MV-4-11 (cell line): Measurements from ENCODE around the gene KCTD16.
A peak's percentile ranks its signal among the peaks of the same experiment; 100 is the strongest.

Experiments used
- DNase-seq: peaks from one replicate; lab custom pipeline; 2025; lab: John Stamatoyannopoulos, UW

KCTD16 gene

DNA sequence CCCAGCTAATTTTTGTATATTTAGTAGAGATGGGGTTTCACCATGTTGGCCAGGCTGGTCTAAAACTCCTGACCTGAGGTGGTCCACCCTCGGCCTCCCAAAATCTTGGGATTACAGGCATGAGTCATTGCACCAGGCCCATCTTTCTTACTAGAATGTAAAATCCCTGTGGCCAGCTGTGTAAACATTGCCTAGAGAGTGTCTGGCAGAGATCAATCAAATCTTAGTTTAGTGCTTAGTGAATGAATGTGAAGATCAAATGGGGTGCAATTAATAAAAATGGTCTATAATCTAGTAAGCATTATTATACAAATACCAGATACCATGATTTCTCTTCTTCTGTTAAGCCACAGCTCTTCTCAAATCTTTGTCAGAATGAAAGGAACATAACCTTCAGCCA lies 289.9 kb downstream of the KCTD16 start:
- no peak for DNase-seq

DNA sequence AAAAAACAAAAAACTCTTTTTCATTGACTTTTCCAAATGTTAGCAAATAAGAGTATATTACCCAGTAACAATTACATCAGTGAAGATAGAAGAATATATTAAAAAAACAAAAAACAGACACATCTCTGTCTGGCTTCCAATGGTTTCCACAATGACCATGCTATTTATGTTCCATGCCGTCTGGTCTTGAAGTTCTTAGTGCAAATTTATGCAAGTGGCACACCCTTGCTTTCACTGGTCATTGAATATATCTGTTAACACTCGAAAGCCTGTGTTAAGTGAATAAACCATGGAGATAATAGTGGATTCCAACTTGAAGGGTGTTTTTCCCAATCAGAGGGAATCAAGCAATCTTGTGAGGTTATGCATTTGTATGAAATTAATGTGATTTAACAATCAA lies 291.9 kb downstream of the KCTD16 start:
- DNase-seq, result no peak

DNA sequence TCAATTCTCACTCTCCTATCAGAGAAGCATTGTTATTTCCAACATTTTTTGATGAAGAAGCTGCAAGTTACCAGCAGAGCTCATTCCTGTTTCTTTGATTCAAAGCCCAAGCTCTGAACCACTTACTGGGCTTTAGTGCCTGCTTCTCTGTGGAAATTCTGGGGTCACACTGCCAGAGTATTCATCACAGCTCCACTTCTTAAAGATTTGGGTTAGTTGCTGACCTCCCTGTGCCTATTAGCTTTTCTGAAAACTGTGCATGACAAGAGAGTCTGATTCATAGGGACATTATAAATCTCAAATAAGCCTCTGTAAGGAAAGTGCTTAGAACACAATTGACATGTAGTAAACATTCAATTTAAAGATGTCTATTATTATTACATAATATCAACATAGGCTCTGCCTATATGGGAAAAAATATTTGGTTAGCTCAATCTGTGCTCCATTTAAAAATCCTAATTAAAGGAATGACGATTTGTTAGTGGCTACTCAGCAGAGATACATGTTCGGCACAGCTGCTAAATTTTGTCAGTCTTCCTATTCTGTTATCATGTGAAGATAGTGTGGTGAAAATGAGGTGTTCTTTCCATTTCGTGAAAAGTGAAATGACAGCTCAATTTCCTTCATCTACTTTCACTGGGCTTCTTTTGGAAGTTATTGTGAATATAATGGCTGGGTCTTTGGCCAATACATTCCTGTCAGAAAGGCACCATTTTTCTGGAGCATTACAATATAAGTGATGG lies 293.0 kb downstream of the KCTD16 start:
- no peak for DNase-seq

DNA sequence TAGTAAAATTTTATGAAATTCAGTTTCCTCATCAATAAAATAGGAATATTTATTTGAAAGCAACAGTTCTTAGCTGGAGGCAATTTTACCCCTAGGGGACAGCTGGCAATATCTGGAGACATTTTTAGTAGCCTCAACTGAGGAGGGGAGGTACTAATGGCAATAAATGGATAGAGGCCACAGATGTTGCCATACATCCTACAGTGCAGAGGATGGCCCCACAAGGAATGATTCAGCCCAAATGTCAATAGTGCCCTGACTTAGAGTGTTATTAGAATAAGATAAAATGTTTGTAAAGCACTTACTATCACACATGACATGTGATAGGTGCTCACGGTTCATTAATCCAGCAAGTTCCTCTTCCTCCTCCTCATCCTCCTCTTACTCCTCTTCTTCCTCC lies 293.6 kb downstream of the KCTD16 start:
- DNase-seq, result no peak

DNA sequence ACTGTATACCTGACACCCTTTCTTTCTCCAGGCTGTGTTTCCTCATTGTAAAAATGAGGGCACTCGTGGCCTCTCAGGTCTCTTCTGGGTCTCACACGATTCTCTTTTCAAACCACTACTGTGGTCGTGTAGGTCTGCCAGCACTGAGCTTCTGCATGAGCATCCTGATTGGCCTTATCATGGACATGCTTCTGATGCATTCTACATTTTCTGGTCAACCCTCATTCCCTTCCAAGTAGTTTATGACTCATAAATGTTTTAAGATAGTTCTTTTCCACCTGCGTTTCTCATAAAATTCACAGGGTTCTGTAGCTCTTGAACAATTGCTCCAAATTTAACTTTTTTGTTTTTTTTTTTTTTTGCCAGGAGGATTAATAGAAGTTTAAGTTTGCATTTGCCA lies 294.8 kb downstream of the KCTD16 start:
- DNase-seq, result no peak

DNA sequence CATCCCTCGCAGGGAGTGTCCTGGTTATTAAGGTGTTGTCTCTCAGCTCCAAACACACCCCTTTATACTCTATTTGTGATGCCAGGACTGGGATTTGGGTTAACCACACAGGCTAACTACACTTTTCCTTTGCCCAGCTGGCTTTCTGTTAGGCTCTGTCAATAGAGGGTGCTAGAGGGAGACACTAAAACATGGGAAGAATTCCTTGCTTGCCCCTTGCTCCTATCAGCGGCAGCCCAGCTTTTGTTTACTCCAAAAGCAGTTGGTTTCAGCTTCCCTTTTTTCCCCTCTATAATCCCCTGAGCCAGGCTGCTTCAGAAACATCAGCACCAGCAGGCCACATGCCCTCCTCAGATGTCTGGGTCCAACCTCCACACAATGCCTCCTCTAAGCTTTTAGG lies 297.1 kb downstream of the KCTD16 start:
- DNase-seq, result peak; percentile 48

DNA sequence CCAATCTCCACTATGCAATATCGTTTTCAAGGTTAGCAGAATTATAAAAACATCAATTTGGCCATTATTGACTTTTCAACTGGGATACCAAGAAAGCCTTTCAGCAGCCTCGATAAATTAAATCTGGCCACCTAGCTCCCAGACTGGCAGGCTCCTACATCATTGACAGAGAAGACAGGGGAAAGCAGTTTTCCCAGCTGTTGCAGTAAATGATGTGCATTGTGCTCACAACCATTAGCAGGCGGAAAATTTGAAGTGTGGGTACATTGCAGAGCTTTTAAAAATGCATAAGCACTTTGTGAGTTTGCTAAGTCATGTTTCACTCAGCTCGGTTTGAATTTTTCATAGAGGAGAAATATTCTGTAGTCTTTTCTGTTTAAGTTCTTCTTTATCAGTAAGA lies 297.9 kb downstream of the KCTD16 start:
- no peak for DNase-seq

DNA sequence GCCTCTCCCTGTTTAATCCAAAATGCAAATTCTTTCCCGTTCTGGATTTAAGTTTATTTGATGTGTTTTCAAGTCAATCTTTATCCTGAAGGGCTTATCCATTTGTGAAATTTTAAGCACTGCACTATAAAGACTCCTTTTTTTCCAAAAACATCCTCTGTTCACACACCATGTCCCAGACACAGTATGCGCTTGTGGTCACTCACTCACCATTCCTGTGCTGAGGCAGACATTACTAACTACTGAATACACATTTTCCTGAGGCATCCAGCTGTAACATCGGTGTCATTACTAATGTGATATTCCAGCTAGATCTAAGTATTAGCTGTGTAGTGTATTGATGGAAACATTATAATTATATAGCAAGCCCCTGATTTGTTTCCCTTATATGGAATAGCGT lies 298.4 kb downstream of the KCTD16 start:
- DNase-seq, result no peak

DNA sequence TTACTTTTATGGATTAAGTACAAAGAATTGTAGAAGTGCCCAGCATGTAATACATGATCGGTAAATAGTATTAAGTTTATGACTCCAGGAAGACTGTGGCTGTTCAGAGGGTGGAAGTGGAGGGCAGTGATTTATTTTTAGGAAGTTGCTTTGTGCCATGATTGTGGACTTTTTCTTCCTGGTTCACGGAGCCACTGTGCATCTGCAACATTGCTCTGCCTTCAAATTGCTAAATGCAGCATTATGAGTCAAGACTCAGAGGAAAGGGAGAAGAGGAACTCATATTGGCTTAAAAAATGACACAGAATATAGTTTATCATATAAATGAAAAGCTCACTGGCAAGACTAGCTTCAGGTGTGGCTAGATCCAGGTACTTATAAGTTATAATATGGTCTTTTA lies 301.5 kb downstream of the KCTD16 start:
- no peak for DNase-seq

DNA sequence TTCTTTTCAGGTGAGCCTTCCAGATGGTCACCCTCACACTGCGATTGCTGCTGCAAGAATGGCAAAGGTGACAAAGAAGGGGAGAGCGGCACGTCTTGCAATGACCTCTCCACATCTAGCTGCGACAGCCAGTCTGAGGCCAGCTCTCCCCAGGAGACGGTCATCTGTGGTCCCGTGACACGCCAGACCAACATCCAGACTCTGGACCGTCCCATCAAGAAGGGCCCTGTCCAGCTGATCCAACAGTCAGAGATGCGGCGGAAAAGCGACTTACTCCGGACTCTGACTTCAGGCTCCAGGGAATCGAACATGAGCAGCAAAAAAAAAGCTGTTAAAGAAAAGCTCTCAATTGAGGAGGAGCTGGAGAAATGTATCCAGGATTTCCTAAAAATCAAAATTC lies 303.0 kb downstream of the KCTD16 start:
- no peak for DNase-seq

DNA sequence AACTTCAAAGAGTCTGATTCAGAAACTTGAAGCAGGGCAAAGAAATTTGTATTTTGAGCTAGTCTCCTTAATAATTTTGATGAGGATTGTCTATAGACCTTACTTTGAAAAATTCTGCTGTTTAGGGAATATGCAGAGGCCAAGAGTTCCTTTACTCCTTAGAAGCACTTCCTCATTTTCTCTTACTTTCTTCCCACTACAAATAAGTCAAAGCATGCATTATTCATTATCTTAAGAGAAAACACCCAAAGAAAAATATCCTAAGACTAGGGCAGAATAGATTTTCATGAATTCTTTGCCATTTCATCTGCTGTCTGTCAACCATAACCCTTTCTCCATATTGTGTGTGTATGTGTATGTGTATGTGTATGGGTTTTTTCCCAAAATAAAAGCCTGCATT lies 307.9 kb downstream of the KCTD16 start:
- peak; percentile 11 for DNase-seq

DNA sequence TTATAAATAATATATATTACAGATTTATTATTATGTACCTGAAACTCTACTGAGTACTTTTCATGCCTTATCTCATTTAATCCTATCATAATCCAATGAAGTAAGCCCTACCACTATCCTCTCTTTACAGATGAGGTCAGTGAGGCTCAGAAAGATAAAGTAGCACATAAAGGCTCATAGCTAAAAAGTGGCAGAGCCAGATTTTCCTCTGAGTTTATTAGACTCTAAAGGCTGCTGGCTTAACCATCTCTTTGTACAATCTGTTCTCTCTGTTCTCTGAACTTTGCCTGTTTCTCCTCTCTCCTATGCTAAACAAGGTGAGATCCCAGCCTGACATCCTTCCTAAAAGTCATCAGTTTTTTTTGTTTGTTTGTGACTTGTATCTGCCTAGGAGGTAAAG lies 311.2 kb downstream of the KCTD16 start:
- DNase-seq, result no peak

DNA sequence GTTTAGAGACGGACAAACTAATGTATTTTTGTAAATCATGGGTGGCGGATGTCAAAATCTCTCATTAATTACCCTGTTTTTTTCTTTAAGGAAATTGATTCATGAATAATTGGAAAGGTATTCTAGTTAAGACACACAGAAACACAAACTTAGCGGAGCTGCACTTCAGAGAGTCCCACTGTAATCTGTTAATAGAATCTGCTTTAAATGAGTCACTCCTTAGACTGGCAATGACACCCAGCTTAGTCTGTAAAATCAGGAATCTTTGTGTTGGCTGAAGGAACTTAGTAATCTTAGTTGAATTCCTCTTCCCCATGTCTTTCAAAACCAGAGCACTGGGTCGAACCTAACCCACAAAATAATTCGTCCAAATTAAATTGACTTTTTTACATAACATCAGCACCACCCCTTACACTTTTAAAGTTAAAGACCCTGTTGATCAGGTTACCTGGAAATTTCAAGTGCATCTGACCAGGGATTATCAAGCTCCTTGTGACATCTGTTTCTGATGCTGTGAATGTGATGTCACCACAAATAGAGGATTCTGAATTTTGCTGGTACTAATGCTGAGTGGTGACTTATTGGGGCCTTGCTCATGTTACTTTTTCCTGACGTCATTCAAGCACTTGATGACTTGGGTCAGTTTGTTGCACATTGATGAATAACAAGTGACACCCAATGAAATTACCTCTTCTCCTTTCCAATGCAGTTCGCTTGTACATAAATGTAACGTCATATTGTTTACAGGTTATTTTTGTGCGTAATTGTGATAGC lies 313.6 kb downstream of the KCTD16 start:
- no peak for DNase-seq

DNA sequence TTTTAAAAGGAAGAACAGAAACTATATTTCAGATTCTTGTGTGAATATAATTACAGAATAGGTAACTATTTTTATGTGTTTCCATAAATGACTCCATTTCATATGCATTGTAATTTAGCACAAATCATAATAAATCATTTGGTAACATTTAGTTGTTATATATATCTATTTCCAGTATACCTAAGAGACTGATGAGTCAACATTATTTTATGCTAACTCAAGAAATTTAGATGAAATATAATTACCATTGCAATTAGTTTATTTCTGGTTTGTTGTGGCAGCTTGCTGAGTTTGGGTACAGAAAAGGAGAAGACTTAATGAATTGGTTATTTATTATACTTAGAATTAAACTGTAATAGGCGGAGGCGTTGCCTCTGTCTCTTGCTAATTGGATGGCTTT lies 314.9 kb downstream of the KCTD16 start:
- DNase-seq, result no peak

DNA sequence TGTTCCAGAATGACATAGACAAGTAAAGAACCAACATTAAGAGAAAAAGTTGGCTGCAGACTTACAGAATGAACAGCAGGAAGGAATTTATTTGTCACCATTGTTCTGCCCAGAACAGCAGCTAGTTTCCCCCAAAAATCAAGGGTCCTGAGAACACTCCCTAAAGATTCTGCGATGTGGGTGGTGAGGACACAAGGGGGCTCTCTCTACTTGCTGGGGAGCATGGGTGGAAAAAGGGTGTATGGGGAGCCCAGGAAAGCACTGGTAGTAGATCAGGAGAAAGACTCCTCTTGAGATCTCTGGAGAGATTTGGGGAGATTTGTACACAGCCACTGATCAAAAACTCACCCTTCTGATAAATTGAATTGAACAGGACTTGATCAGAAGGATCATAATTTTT lies 316.5 kb downstream of the KCTD16 start:
- DNase-seq, result no peak

DNA sequence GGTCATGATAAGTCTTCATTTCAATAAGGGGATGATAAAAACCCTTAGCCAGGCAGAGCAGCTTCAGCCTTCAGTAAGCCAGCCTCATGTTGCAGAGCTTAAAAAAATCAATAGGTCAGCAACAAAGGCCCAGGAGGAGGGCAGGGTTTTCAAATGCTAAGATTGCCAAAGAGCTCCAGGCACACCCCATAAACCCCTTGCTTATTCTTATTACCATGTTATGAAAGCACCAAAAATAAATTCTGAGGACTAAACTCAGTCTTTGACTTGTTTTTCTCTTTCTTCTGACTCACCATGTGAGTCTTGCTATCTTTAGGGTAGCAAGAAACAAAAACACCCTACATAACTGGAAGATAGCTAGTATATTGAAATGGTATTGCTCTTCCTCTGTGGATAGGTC lies 317.1 kb downstream of the KCTD16 start:
- DNase-seq, result no peak

DNA sequence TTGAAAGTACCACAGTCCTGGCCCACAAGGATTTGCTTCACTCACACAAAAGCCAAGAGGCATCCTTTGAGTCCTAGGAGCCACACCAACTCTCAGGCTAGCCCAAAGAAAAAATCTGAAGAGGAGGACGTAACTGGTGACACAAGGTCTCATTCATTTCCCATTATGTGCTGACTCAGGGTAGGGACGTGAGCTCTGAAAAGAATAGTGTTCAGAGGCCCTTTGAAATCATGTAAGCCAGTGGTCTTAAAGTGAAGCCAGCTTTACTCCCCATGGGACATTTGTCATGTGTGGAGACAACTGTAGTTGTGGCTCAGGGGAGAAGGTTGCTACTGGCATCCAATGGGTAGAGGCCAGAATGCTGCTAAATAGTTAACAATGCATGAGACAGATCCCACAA lies 332.4 kb downstream of the KCTD16 start:
- DNase-seq, result no peak

DNA sequence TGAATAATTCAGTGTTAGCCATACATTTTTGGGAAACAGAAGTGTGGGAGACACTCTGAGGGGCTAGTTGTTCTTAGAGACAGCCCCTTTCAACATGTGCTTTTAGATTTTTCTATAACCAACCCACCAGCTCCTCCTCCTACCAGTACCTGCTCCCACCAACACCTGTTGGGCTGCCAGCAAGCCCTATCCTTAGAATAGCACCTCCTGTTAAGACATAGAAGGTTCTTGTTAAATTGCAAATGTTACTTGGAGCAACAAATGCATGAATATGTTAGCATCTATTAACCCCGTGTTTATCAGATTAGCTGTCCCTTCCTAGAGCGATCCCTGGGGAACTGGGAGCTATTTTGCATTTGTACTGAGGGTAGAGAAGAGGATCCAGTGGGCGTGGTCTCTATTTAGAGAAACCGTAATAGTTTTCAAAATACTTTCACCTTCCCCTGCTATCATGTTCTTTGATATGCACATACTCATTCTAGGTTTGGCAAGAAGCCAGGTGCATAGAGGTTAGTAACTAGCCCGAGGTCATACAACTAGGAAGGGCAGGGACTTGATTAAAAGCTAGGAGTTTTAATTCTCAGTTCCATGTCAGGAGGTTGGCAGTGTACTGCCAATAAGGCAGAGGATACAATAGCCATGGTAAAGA lies 334.4 kb downstream of the KCTD16 start:
- DNase-seq, result no peak

DNA sequence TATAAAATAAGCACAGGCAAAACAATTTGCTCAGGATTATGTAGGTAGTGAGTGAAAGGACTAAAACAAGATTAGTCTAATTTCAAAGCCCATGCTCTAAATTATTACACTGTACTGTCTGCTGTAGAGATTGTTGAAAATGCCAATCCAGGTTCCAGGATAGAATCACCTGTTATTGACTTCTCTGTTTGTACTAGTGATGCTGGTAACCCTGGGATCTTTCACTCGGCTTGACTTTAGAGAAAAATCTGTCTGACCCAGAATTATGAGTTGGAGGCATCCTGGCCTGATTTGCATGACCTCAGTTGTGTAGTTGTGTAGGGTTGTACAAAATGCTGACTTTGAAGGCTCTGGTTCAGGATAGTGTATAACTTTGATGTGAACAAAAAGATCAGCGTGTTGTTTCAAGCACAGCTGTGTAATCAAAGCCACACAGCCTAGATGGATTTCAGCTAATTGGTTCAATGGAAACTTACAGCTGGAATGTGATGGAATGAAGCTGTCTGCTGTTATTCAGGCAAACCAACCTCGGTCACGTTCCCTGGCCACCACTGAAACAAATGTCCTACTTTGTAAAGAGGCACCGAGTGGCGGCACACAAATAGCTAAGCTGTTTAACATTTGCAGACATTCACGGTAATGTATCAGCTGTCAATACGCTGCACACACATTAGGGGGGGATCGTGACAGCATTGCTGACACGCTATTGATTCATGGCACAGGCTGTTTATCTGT lies 340.3 kb downstream of the KCTD16 start:
- DNase-seq, result no peak

DNA sequence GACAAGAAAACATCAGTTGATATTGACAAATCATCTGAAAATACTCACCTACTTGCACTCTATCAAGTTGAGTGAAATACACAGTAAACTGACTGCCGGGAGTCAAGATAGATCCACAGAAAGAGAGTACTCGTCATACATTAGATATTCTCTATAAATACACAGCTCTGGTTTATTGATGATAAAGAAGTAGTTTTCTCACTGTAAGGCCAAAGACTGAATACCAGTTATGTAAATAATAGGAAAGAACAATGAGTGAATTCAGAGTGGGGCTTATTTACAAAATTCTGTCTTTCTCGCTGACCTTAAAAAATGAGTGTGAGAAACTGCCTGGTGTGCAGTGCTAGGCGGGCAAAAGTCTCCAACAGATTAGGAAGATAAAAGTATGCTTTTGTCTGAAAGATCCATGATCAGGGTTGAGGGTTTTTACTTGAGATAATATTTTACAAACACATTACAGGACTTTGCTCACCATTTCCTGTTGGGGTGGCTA lies 341.0 kb downstream of the KCTD16 start:
- DNase-seq, result no peak

DNA sequence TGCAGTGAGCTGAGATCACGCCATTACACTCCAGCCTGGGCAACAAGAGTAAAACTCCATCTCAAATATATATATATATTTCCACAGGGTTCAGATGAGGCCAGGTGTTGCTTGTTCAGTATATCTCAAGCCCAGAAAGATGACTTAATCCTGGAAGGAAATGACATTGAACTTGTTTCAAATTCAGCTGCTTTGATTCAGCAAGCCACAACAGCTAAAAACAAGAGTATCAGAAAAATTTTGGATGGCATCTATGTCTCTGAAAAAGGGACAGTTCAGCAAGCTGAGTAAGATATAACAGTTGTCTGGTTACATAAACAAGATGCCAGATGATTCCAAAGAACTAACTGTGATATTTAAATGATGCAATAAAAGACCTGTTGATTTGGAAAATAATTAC lies 352.0 kb downstream of the KCTD16 start:
- no peak for DNase-seq

DNA sequence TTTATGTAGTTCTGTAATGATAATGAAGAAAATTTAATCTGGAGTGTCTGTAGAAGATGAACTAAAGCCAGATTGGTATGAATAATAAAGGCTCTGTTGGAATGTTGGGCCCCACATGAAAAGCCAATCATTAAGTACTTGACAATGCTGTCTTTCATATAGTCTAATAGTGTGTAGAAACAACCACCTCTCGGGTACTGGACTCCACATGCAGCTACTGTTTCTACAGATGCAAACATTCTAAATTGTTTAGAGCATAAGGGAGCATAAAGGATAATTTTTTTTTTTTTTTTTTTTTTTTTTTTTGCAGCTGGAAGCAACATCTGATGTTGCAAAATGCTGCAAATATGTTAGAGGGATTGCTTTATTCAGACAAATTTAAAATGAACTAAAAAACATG lies 354.3 kb downstream of the KCTD16 start:
- no peak for DNase-seq
